GM23248 (cell line): Measurements from ENCODE around the gene PRXL2A. TPM values are rescaled to one million over a fixed set of nuclear protein-coding genes. Genes with fewer than 3 reads are reported as not detected.

ENCODE experiments used
- DNase-seq: peaks from one replicate; pipeline ENCODE4 v3.0.0-alpha.2; 2015
- H2AFZ ChIP-seq: fragments of 200-600 bp; sonication (generic); 2 replicates; pipeline ENCODE4 v1.6.1; 2016; ENCODE audit warnings: antibody characterized with exemption
- H3F3A ChIP-seq: fragments of 200-600 bp; sonication (generic); 2 replicates; pipeline ENCODE4 v1.6.1; 2016; ENCODE audit warnings: mild to moderate bottlenecking, antibody characterized with exemption, mixed run types; ENCODE audit not compliant: insufficient read depth
- H3K27ac ChIP-seq: fragments of 200-600 bp; sonication (generic); 2 replicates; pipeline ENCODE4 v1.5.1; 2016; ENCODE audit warnings: mild to moderate bottlenecking
- H3K27me3 ChIP-seq: fragments of 200-600 bp; sonication (generic); replicated peaks from 2 replicates; pipeline ENCODE4 v1.6.1; 2016; ENCODE audit warnings: mild to moderate bottlenecking; ENCODE audit not compliant: insufficient read depth
- H3K36me3 ChIP-seq: fragments of 200-600 bp; sonication (generic); 2 replicates; pipeline ENCODE4 v1.6.1; 2016; ENCODE audit warnings: low read depth, mild to moderate bottlenecking
- H3K4me1 ChIP-seq: fragments of 200-600 bp; sonication (generic); 2 replicates; pipeline ENCODE4 v1.6.1; 2016; ENCODE audit warnings: mild to moderate bottlenecking; ENCODE audit not compliant: insufficient read depth
- H3K4me2 ChIP-seq: fragments of 200-600 bp; sonication (generic); one replicate; pipeline ENCODE4 v1.6.1; 2016; ENCODE audit warnings: mild to moderate bottlenecking; ENCODE audit not compliant: unreplicated experiment
- H3K4me3 ChIP-seq: fragments of 200-600 bp; sonication (generic); 2 replicates; pipeline ENCODE4 v1.5.1; 2016; ENCODE audit warnings: mild to moderate bottlenecking
- H3K79me2 ChIP-seq: fragments of 200-600 bp; sonication (generic); 2 replicates; pipeline ENCODE4 v1.6.1; 2016; ENCODE audit warnings: mild to moderate bottlenecking; ENCODE audit not compliant: insufficient read depth
- H3K9ac ChIP-seq: fragments of 200-600 bp; sonication (generic); 2 replicates; pipeline ENCODE4 v1.6.1; 2016; ENCODE audit warnings: mild to moderate bottlenecking
- H3K9me2 ChIP-seq: fragments of 200-600 bp; sonication (generic); 2 replicates; pipeline ENCODE4 v1.6.1; 2016; ENCODE audit warnings: mixed run types, mild to moderate bottlenecking, moderate library complexity; ENCODE audit not compliant: insufficient read depth
- H3K9me3 ChIP-seq: fragments of 200-600 bp; sonication (generic); one replicate; pipeline ENCODE4 v1.6.1; 2017; ENCODE audit warnings: low read depth
- H4K20me1 ChIP-seq: fragments of 200-600 bp; sonication (generic); 2 replicates; pipeline ENCODE4 v1.6.0; 2016; ENCODE audit not compliant: insufficient read depth
- EZH2 ChIP-seq: fragments of 200-600 bp; sonication (generic); IDR thresholded peaks from 2 replicates; pipeline ENCODE4 v1.6.1; 2018; ENCODE audit warnings: antibody characterized with exemption, mild to moderate bottlenecking; ENCODE audit not compliant: insufficient read depth, poor library complexity, severe bottlenecking
- EZH2phosphoT487 ChIP-seq: fragments of 200-600 bp; sonication (generic); IDR thresholded peaks from 2 replicates; pipeline ENCODE4 v1.6.1; 2018; ENCODE audit warnings: antibody characterized with exemption, moderate library complexity, mild to moderate bottlenecking, low read depth; ENCODE audit not compliant: insufficient read depth
- WGBS, 2 experiments: methylation state at CpG; one replicate each; pipeline ENCODE4 v1.1.6; 2015 to 2017; ENCODE audit warnings: low lambda C conversion rate in 2 of 2, low coverage in 1 of 2; ENCODE audit errors: missing lambda C conversion rate in 2 of 2; 5-methylcytosine and 5-hydroxymethylcytosine counted together
- in situ Hi-C: fragments of 300-500 bp; cut with MboI; formaldehyde crosslinking; loops from 2 replicates; pipeline ENCODE4 v1.15.0; 2020
- polyA plus RNA-seq: library from polyadenylated mRNA; unstranded; fragments of >200 nt; fragmentation: Nextera tagmentation; extraction: Ambion mirVana; gene quantifications from 2 replicates; pipeline ENCODE4 v1.2.1, GENCODE V29; 2016
- total RNA-seq: library from RNA; depleted of rRNA; stranded (reverse); fragments of >200 nt; shearing (Covaris generic); gene quantifications from 2 replicates; pipeline ENCODE4 v1.2.3, GENCODE V29; 2014

Gene PRXL2A
- total and polyA plus RNA-seq, 2 experiments from 2014 or later, result 0.15 TPM; not detected in 1

DNA sequence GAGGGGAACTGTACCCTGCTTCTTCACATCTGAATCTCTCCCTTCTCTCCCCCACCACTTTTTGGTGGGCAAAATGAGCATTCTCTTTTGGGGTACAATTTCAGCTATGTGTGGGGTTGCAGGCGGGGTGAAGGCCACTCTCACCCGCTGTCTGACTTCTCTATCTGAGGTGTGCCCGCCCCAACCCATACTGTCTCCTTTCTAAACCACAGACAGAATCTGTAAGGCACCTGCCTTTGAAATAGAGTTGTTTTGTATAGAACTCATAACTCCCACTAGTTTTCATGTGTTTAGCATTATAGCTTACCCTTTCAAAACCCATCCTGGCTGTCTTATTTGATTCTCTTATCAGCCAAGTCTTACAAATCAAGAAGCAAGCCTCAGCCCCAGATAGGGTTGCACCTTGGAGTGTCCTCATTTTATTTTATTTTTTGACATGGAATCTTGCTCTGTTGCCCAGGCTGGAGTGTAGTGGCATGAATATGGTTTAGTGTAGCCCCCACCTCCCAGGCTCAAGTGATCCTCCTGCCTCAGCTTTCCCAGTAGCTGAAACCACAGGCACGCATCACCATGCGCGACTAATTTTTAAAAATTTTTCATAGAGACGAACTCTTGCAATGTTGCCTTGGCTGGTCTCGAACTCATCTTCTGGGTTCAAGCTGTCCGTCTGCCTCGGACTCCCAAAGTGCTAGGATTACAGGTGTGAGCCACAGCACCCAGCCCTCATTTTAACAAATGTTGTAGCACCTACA is 57.7 kb downstream of the PRXL2A start:
- H3K9me2 ChIP-seq, result no peaks in the 10 kb centered on the region
- WGBS, 2 experiments, result 96 to 97% methylated on average over 10 of the region's 10 CpGs
- H3K79me2 ChIP-seq, result peaks cover 100% of the 10 kb centered on the region
- no peaks in the 10 kb centered on the region for H3K36me3 ChIP-seq
- no peaks in the 10 kb centered on the region for H4K20me1 ChIP-seq
- peaks cover 18% of the 10 kb centered on the region for H3F3A ChIP-seq
- no peak for TF ChIP-seq EZH2
- TF ChIP-seq EZH2phosphoT487, result no peak
- H3K27ac ChIP-seq, result no peak overlapping the region
- H3K4me1 ChIP-seq, result peaks cover 38% of the 10 kb centered on the region
- no peaks in the 10 kb centered on the region for H3K9me3 ChIP-seq
- no peak overlapping the region for H3K4me2 ChIP-seq
- no peaks in the 10 kb centered on the region for H3K27me3 ChIP-seq
- in situ Hi-C loops, result no loop called here
- no peak overlapping the region for H3K4me3 ChIP-seq
- H2AFZ ChIP-seq, result no peak overlapping the region; the same call in 1 of the 2 replicates
- H3K9ac ChIP-seq, result no peak overlapping the region
- no peak for DNase-seq

DNA sequence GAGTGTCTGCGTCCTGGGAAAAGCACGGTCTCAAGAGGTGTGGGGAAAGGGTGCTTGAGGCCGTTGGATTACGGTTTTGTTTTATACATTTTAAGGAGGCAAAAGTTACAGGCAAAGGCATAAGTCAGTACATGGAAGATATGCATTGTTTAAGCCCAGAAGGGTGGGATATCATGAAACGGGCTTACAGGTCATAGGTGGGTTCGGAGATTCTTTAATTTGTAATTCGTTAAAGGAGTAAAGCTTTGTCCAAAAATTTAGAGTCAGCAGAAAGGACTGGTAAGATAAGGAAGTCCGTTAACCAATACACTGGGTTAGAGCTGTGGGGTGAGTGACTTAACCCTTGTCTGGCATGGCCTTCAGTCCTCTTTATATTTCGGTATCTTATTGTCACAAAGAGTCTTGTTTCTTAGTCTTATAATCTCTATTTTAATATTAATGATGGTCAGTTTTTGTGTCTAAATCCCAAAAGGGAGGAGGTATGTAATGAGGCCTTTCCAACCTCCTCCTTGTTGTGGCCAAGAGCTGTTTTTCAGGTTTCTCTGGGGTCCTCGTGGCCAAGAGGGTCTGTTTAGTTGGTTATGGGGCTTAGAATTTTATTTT is 58.5 kb downstream of the PRXL2A start:
- no peaks in the 10 kb centered on the region; the same call in 1 of the 2 replicates for H4K20me1 ChIP-seq

DNA sequence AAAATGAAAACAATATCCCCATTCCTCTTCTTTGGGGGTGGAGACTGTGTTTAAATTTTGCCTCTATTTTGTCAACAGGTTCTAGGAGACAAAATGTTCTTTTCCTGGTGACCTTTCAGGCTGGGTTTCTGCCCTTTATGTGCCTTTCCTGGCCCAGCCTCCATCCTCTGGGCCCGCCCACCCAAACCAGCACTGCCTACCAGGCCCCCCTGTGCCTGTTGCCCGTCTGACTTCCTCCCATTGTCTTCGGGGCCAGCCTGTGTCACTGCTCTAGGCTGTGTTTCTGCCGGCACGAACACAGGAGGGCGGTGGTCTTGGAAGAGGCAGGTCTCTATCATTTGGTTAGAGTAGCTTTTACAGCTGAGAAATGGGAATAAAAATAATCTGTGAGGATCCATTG is 59.7 kb downstream of the PRXL2A start:
- 84 to 92% methylated on average over 6 of the region's 6 CpGs for WGBS, 2 experiments
- H3K4me2 ChIP-seq, result no peak overlapping the region

More for the DNA sequence above, 58.5 kb downstream of the PRXL2A start:
- Histone ChIP-seq H3K27ac (no peak overlapping the region), H3K4me2 (no peak overlapping the region), H3K9ac (no peak overlapping the region), H3F3A (peaks cover 18% of the 10 kb centered on the region), H2AFZ (no peak overlapping the region; the same call in 1 of the 2 replicates), H3K27me3 (no peaks in the 10 kb centered on the region), H3K9me3 (no peaks in the 10 kb centered on the region), H3K79me2 (peaks cover 100% of the 10 kb centered on the region), H3K4me1 (peaks cover 31% of the 10 kb centered on the region), H3K9me2 (no peaks in the 10 kb centered on the region), H3K4me3 (no peak overlapping the region), H3K36me3 (no peaks in the 10 kb centered on the region)
- 98% methylated on average over 10 of the region's 10 CpGs for WGBS, 2 experiments
- TF ChIP-seq EZH2phosphoT487 (no peak), EZH2 (no peak)
- in situ Hi-C loops, result no loop called here
- no peak for DNase-seq

DNA sequence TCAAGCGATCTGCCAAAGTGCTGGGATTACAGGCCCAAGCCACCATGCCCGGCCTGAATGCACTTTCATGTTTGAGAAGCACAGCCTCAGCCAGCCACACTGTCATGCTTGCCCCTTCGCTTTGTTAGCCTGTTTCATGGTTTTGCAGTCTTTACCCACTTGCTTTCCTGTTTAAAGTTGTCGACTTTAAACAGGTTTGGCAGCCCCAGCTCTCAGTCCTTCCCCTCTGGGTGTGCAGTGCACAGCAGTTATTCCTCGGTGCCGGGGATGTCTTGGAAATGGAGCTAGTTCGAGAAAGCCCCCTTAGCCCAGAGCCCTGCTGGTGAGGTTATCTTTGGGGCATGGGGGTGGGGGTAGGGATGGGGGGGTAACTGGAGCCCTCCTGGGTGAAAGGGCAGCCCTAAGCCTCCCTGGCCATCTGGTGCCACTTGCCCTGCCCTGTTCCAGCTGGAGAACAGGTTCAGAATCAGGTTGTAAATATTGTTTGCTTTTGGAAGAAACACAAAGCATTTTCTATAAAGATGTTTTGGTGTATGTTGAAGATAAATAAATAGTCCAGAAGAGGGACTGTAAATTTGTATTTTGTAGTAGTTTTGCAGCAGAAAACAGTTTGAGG is 60.6 kb downstream of the PRXL2A start:
- H3K9me2 ChIP-seq, result no peaks in the 10 kb centered on the region
- no peak overlapping the region for H3K4me3 ChIP-seq
- no peaks in the 10 kb centered on the region; the same call in 1 of the 2 replicates for H4K20me1 ChIP-seq
- peaks cover 32% of the 10 kb centered on the region for H3K4me1 ChIP-seq
- H3K9ac ChIP-seq, result no peak overlapping the region
- H3K9me3 ChIP-seq, result no peaks in the 10 kb centered on the region
- H2AFZ ChIP-seq, result no peak overlapping the region
- no peak overlapping the region for H3K4me2 ChIP-seq
- in situ Hi-C loops, result no loop called here
- no peaks in the 10 kb centered on the region for H3K36me3 ChIP-seq
- TF ChIP-seq EZH2phosphoT487 (no peak), EZH2 (no peak)
- peaks cover 90% of the 10 kb centered on the region for H3K79me2 ChIP-seq
- no peaks in the 10 kb centered on the region for H3K27me3 ChIP-seq
- no peak for DNase-seq
- peaks cover 11% of the 10 kb centered on the region for H3F3A ChIP-seq
- H3K27ac ChIP-seq, result no peak overlapping the region
- WGBS, 2 experiments, result 89 to 95% methylated on average over 7 of the region's 7 CpGs

More for the DNA sequence above, 59.7 kb downstream of the PRXL2A start:
- H3K27ac ChIP-seq, result no peak overlapping the region
- no peak for TF ChIP-seq EZH2phosphoT487
- TF ChIP-seq EZH2, result no peak
- H2AFZ ChIP-seq, result no peak overlapping the region
- no peaks in the 10 kb centered on the region for H3K36me3 ChIP-seq
- H3K9me2 ChIP-seq, result no peaks in the 10 kb centered on the region
- H3K9ac ChIP-seq, result no peak overlapping the region
- no peaks in the 10 kb centered on the region for H3K9me3 ChIP-seq
- DNase-seq, result no peak
- H3F3A ChIP-seq, result peaks cover 18% of the 10 kb centered on the region
- H3K79me2 ChIP-seq, result peaks cover 90% of the 10 kb centered on the region
- H3K27me3 ChIP-seq, result no peaks in the 10 kb centered on the region
- H3K4me1 ChIP-seq, result peaks cover 35% of the 10 kb centered on the region
- in situ Hi-C loops, result no loop called here
- no peaks in the 10 kb centered on the region; the same call in 1 of the 2 replicates for H4K20me1 ChIP-seq
- no peak overlapping the region for H3K4me3 ChIP-seq
